GM18861 (cell line): ENCODE results near the gene ALG12.

Experiments used
- ATAC-seq: cut with Tn5 transposase; IDR thresholded peaks from one replicate; pipeline ENCODE4 v1.9.1; 2021; ENCODE audit not compliant: unreplicated experiment

Gene ALG12

GRCh38 chr22:49850959-49851802 lies 67.1 kb downstream of the ALG12 start:
- no peak for ATAC-seq
